GM18499 (cell line): ENCODE data around the gene POR.
"Not testable (repeated sequence)": the region's sequence is repeated elsewhere in the genome, so short reads cannot be mapped to it uniquely, and the experiment has no call there.

Source experiments
- ATAC-seq: cut with Tn5 transposase; IDR thresholded peaks from one replicate; pipeline ENCODE4 v1.9.1; 2021; ENCODE audit warnings: moderate number of reproducible peaks; ENCODE audit not compliant: insufficient read depth, unreplicated experiment

POR gene

DNA sequence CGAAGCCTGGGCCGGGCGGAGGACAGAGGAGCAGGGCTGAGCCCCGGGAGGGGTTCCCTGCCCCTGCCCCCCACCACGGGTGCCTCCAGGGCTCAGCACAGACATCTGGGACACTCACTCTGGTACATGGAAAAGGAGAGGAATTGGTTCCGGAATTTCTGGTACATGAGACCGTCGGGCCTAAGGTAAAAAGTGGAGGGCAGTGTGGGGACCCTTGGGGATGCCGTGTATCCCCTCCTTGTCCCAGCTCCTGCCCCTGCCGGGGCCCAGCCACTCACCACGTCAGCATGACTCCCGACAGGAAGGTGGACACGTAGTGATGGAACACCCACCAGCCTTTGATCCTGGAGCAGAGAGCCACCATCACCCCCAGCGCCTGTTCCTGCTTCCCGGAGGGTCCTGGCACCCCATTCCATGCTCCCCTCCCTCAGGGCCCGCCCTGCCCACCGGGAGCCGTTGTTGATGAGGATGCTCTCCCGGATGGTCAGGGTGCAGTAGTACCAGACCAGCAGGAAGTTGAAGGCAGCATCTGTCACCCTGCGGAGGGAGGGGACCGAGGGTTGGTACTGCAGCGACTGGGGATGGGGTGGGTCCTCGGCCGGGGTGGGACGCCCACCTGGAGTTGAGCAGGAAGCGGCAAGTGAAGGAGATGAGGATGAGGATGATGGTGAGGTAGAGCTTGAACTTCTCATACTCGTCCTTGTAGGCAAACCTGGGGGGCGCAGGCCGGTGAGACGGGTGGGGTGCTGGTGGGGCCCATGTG, 73.0 kb downstream of the POR start:
- no peak for ATAC-seq

GRCh38 chr7:75988568-75989499, 73.9 kb downstream of the POR start:
- ATAC-seq: no peak

DNA sequence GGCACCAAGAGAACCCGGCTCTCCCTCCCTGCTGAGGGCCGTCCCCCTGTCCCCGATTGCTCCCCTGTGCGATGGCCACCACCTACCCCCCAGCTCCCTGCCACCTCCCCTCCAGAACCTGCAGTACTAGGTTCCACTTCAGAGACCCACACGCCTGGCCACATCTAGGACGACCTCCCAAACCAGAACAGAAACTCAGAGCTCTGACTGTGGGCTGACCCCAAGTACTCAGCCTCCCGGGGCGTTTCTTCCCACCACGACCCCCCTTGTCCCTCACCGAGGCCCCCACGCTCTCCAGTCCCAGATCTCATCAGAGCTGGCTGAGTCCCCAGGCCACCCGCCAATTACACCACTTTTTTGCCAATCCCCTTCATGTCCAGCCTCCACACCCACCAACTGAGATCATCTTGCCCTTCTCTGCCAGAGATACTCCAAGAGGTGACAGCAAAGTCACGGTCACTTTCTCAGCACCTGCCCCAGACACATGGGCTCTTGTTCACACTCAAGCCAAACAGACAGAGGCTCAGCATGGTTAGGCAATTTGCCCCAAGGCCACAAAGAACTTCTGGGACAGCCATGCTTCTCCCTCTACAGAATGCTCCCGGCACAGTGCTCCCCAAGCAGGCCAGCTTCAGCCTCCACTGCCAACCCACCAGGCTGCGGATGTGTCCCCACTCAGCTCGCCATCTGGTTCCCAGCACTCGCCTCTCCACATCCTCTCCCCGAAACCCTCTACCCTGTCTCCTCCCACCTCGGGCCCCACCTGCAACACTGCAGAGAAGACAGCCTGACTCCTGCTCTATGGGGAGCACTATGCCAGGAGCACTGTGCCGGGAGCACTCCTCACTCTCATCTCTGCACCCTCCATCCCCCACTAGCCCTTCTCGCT, 74.8 kb downstream of the POR start:
- ATAC-seq: no peak

- no peak for ATAC-seq
Measured at GRCh38 chr7:75991531-75992082, 76.7 kb downstream of the POR start.

DNA sequence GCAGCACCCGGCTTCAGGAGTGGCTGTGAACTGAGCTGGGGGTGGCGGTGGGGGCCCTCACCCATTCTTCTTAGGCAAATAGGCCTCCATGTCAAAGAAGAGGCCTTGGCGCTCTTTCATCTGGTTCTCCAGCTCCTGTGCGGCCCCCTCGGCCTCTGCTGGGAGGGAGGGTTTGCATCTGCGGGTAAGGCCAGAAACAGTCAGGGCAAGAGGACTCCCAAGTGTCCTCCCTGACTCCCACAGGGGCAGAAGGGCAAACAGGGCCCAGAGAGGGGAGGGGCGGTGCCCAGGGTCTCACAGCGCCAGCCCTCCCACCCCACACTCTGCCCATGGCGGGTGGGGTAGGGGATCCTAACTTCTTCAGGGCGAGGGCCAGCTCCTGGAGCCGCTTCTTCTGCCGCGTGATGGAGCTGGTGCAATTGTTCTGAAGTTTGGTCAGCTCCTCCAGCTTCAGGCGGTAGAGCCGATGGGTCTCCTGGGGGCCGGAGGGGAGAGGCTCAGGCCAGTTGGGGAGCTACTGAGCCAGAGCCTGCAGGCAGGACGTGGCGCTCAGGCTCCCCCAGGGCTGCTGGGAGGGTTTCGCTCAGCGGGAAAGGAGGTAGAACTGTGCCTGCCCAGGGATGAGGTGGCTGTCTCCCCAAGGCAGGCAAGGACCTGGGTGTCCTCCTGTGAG, 77.3 kb downstream of the POR start:
- ATAC-seq: no peak

- no peak for ATAC-seq
Measured at GRCh38 chr7:75993689-75994387, 78.9 kb downstream of the POR start.

DNA sequence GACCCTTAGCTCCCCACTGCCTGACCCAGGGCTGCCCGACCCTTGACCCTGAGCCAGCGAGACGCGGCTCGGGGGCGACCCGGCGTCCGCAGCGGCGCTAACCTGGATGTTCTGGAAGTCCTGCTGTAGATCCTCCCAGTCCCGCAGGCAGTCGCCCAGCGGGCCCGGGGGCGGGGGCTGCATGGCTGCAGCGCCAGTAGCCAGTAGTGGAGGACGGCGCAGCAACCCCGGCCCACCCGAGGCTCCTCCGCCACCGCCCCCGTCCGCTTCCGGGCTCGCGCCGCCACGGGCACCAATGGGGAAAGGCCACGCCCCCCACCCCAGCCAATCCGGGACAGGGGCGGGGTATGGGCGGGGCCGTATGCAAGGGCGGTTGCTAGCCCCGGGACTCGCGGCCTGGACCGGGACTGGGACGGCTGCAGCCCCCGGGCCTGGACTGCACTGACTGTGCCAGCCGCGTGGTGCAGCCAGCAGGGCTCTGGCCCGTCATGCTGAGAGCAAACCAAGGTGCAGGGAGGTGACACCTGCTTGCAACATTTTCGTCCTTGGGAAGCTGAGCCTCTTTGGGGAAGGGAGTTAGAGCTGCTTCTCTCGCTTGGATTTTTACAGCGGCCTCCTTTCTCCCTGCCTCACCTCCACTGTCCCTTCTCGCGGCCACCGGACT, 79.6 kb downstream of the POR start, which contains the start of gene TMEM120A:
TSS of gene TMEM120A (minus strand) at position 208 of the 664 bp plus-strand sequence. CDS start at position 183, 25 bp downstream.
- peak; percentile 59 for ATAC-seq

GRCh38 chr7:75995052-75995471, 80.1 kb downstream of the POR start:
- ATAC-seq: no peak

DNA sequence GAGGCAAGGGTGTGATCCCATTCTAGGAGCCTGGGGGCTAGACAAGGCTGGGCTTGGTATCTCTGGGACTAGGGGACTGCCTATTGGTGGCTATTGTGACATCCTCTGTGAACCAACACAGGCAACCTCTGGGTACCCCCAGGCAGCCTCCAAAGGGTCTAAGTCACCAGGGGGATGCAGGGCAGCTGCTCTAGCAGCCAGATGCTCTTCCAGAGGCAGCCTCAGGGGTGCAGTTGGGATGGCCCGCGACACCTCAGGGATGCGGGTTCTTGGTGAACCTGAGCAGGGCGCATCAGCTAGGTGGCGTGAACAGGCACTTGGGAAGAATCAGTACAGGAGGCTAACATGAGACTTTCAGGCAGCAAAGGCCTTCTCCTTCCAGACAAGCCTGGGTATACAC, 81.0 kb downstream of the POR start:
- ATAC-seq: no peak

DNA sequence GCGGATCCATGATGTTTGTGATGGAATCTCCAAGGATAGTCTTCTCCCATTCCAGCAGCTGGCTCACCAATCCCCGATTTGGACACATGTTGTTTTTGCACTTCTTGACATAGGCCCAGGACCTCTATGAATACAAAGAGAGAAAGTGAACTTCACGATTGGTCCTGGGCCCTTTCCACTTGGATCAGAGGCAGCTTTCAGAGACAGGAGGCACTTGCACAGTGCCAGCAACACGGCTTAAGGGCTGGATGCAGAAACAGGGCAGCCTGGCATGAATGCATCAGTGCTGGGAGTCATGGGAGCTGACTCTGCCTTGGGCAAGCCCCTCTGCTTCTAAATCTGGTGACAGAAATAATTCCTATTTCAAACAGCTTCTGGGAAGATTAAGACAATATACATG, 81.5 kb downstream of the POR start:
- ATAC-seq: no peak

DNA sequence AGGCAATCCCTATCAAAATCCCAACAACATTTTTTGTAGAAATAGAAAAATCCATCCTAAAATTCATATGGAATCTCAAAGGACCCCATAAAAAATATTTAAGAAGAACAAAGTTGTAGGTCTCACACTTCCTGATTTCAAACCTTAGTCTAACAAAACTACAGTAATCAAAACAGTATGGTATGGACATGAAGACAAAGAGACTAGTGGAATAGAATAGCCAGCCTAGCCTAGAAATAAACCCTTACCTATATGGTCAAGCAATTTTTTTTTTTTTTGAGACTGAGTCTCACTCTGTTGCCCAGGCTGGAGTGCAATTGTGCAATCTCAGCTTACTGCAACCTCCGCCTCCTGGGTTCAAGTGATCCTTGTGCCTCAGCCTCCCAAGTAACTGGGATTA, 83.1 kb downstream of the POR start:
- ATAC-seq: no peak

- ATAC-seq: no peak
Measured at GRCh38 chr7:76000566-76000965, 85.6 kb downstream of the POR start.

GRCh38 chr7:76002139-76002538, 87.2 kb downstream of the POR start:
- ATAC-seq: no peak

GRCh38 chr7:76002822-76003221, 87.9 kb downstream of the POR start:
- no peak for ATAC-seq

GRCh38 chr7:76003351-76003750, 88.4 kb downstream of the POR start:
- no peak for ATAC-seq

- not testable (repeated sequence) for ATAC-seq
Measured at GRCh38 chr7:76005004-76005403, 90.0 kb downstream of the POR start.

DNA sequence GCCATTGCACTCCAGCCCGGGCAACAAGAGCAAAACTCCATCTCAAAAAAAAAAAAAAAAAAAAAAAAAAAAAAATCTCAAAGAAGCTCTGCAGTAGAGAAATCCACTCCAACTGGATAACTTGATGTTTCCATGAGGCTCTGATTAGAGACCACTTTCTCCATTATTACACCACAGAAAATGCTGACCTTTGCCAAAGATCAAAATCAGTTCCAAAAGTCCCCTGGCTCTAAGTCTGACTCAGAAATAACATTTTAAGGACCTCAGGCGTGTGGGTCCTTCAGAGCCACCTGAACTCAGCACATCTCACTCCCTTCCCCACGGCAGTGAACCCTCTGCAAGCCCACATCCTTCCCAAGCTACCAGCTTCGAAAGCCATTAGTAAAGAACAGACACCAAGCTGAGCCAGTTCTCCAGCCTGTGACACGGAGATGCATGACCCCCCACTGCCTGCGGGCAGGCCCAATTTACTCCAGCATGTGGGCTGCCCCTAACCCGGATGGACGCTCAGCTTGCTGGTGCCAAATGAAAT, 93.3 kb downstream of the POR start:
- no peak for ATAC-seq
